Endodermal cell (in vitro differentiated cells): ENCODE measurements around the gene DCLK1. TPM values are rescaled to one million over a fixed set of nuclear protein-coding genes. Genes with fewer than 3 reads are reported as not detected.

Experiments
- DNase-seq: peaks from one replicate; pipeline ENCODE4 v3.0.0-alpha.2; 2017
- H3K27ac ChIP-seq: 2 replicates; pipeline ENCODE4 v1.5.1; 2013; ENCODE audit warnings: mild to moderate bottlenecking, low read depth, low read length, moderate library complexity
- H3K27me3 ChIP-seq: 2 replicates; pipeline ENCODE4 v1.6.1; 2013; ENCODE audit warnings: mild to moderate bottlenecking, low read length, moderate library complexity; ENCODE audit not compliant: insufficient read depth, control insufficient read depth, poor library complexity, severe bottlenecking
- H3K36me3 ChIP-seq: 2 replicates; pipeline ENCODE4 v1.7.0; 2013; ENCODE audit warnings: mild to moderate bottlenecking, low read length, moderate library complexity; ENCODE audit not compliant: control insufficient read depth, insufficient read depth
- H3K4me1 ChIP-seq: one replicate; pipeline ENCODE4 v1.7.0; 2013; ENCODE audit warnings: low read length; ENCODE audit not compliant: control insufficient read depth, insufficient read depth
- H3K4me3 ChIP-seq: 2 replicates; pipeline ENCODE4 v1.5.1; 2013; ENCODE audit warnings: mild to moderate bottlenecking, low read length, moderate library complexity
- H3K9ac ChIP-seq: 2 replicates; pipeline ENCODE4 v1.6.1; 2013; ENCODE audit warnings: mild to moderate bottlenecking, low read length, moderate library complexity; ENCODE audit not compliant: poor library complexity, severe bottlenecking; ENCODE audit errors: extremely low read depth
- H3K9me3 ChIP-seq: 2 replicates; pipeline ENCODE4 v1.6.1; 2013; ENCODE audit warnings: mild to moderate bottlenecking, low read length, moderate library complexity; ENCODE audit not compliant: control insufficient read depth
- H3K27ac Mint-ChIP-seq: 2 replicates; pipeline ENCODE4 v1.8.0; 2020; ENCODE audit warnings: mixed read lengths
- H3K27me3 Mint-ChIP-seq: 2 replicates; pipeline ENCODE4 v1.8.0; 2021; ENCODE audit warnings: mild to moderate bottlenecking, mixed read lengths; ENCODE audit not compliant: insufficient read depth
- H3K36me3 Mint-ChIP-seq: 2 replicates; pipeline ENCODE4 v1.8.0; 2020; ENCODE audit warnings: low read depth, mixed read lengths
- H3K4me1 Mint-ChIP-seq: 2 replicates; pipeline ENCODE4 v1.8.0; 2020; ENCODE audit warnings: mixed read lengths
- H3K4me3 Mint-ChIP-seq: 2 replicates; pipeline ENCODE4 v1.8.0; 2020; ENCODE audit warnings: mild to moderate bottlenecking, moderate library complexity, mixed read lengths
- H3K9me3 Mint-ChIP-seq: 2 replicates; pipeline ENCODE4 v1.8.0; 2020; ENCODE audit warnings: mild to moderate bottlenecking, mixed read lengths
- WGBS, 2 experiments: methylation state at CpG; one replicate each; pipeline versions ENCODE4 v1.1.5 to v1.1.7; 2013; ENCODE audit warnings: missing lambda C conversion rate in 2 of 2, mixed read lengths in 1 of 2; ENCODE audit not compliant: insufficient coverage in 1 of 2, insufficient read length in 1 of 2; 5-methylcytosine and 5-hydroxymethylcytosine counted together
- total RNA-seq, 2 donors: library from RNA; stranded (reverse); fragmentation: NEBNext Ultra II Directional in 1 of 2; extraction: Animal tissue kit (Norgen Biotek cat#: 25700) in 1 of 2; gene quantifications; 2 replicates in 1 of 2; 3 replicates in 1 of 2; pipeline ENCODE4 v1.2.1, GENCODE V29; 2021
- TF ChIP-seq, protein P1 (sequence below): fragments of 200-600 bp; sonication (generic); conservative IDR thresholded peaks from 2 replicates; pipeline ENCODE4 v1.5.0; 2021; ENCODE audit warnings: antibody characterized with exemption, mild to moderate bottlenecking

The DCLK1 gene
- total RNA-seq, 2 donors from 2014 or later: 3.0 to 32.8 TPM

GRCh38 chr13:35956074-35956473, 175.1 kb downstream of the DCLK1 start:
- TF ChIP-seq, protein P1, sequence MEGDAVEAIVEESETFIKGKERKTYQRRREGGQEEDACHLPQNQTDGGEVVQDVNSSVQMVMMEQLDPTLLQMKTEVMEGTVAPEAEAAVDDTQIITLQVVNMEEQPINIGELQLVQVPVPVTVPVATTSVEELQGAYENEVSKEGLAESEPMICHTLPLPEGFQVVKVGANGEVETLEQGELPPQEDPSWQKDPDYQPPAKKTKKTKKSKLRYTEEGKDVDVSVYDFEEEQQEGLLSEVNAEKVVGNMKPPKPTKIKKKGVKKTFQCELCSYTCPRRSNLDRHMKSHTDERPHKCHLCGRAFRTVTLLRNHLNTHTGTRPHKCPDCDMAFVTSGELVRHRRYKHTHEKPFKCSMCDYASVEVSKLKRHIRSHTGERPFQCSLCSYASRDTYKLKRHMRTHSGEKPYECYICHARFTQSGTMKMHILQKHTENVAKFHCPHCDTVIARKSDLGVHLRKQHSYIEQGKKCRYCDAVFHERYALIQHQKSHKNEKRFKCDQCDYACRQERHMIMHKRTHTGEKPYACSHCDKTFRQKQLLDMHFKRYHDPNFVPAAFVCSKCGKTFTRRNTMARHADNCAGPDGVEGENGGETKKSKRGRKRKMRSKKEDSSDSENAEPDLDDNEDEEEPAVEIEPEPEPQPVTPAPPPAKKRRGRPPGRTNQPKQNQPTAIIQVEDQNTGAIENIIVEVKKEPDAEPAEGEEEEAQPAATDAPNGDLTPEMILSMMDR: no peak
- H3K4me3 ChIP-seq: no peak overlapping the region
- H3K27ac ChIP-seq: no peak overlapping the region
- H3K9ac ChIP-seq: no peak overlapping the region
- Mint-ChIP-seq H3K4me1 (peaks cover 2% of the 10 kb centered on the region), H3K27me3 (no peaks in the 10 kb centered on the region), H3K27ac (no peak overlapping the region), H3K4me3 (no peak overlapping the region), H3K9me3 (no peaks in the 10 kb centered on the region), H3K36me3 (no peaks in the 10 kb centered on the region)
- no peak for DNase-seq
- no peaks in the 10 kb centered on the region for H3K36me3 ChIP-seq
- H3K4me1 ChIP-seq: no peaks in the 10 kb centered on the region
- no peaks in the 10 kb centered on the region for H3K9me3 ChIP-seq
- H3K27me3 ChIP-seq: no peaks in the 10 kb centered on the region

DNA sequence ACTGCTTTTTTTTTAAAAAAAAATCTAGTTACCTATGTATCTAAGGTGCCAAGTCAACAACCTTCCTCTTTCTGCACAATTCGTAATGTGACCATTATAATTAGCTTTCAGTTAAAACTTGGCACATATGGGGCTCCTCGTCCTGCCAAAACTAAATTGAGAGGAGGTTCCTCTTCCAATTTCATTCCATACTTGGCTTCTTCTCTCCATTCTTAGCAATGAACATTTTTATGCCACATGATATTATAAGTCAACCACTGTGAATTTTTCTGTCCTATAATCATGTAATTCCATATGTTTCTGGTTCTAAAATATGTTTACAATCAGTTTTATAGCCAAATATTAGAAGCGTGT, 177.0 kb downstream of the DCLK1 start:
- 71 to 73% methylated on average over 2 of the region's 3 CpGs for WGBS, 2 experiments
- Mint-ChIP-seq H3K27ac (no peak overlapping the region), H3K4me3 (no peak overlapping the region), H3K27me3 (no peaks in the 10 kb centered on the region), H3K36me3 (no peaks in the 10 kb centered on the region), H3K9me3 (no peaks in the 10 kb centered on the region), H3K4me1 (peaks cover 2% of the 10 kb centered on the region)
- no peaks in the 10 kb centered on the region for H3K27me3 ChIP-seq
- no peak overlapping the region for H3K4me3 ChIP-seq
- H3K4me1 ChIP-seq: no peaks in the 10 kb centered on the region
- H3K36me3 ChIP-seq: no peaks in the 10 kb centered on the region
- H3K9ac ChIP-seq: no peak overlapping the region
- no peak for DNase-seq
- H3K9me3 ChIP-seq: no peaks in the 10 kb centered on the region
- TF ChIP-seq, protein P1: no peak
- H3K27ac ChIP-seq: no peak overlapping the region

DNA sequence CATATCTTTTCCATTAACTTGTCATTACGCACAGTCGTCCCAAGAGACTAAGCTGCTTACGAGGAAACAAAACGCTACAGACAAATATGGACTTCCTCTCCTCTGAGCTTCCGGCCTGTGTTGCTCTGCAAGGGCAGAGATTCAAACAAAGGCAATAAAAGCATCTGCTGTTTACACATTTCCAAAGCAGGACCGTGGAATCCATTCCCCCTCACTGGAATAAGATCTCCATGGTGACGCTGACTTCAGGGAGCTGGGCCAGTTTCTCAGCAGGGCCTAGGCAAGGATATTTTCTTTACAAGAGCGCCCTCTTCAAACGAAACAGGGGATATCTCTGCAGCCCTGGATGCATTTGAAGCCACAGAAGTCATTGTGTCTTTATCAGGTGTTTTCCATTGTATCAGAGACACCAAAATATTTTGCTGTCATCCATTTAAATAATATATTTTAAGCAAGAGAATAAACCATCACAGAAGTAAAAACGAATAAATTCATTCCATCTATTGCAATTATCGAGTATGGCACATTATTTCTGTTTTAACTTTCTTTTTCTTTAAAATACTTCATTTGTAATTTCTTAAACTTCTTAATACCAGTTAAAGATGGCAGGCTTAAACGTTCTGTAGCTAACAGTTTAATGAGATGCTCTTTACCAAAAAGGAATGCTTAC, 177.5 kb downstream of the DCLK1 start:
- no peaks in the 10 kb centered on the region for H3K9me3 Mint-ChIP-seq
- H3K4me3 Mint-ChIP-seq: no peak overlapping the region
- 7 to 36% methylated on average over 9 to 12 of the region's 12 CpGs for WGBS, 2 experiments
- Histone ChIP-seq H3K9ac (no peak overlapping the region), H3K9me3 (no peaks in the 10 kb centered on the region), H3K27ac (peak overlapping the region; percentile 43), H3K4me3 (no peak overlapping the region), H3K4me1 (no peaks in the 10 kb centered on the region), H3K27me3 (no peaks in the 10 kb centered on the region), H3K36me3 (no peaks in the 10 kb centered on the region)
- H3K27ac Mint-ChIP-seq: peak overlapping the region; percentile 41
- TF ChIP-seq, protein P1: peak; percentile 89
- H3K36me3 Mint-ChIP-seq: no peaks in the 10 kb centered on the region
- peaks cover 2% of the 10 kb centered on the region for H3K4me1 Mint-ChIP-seq
- no peaks in the 10 kb centered on the region for H3K27me3 Mint-ChIP-seq
- peak; percentile 88 for DNase-seq
